Pancreas (tissue), 10 donors: ENCODE results near the gene STT3B. TPM values are rescaled to one million over a fixed set of nuclear protein-coding genes. Genes with fewer than 3 reads are reported as not detected.
A peak's percentile ranks its signal among the peaks of the same experiment; 100 is the strongest.

Experiments used
- ATAC-seq, 4 donors: fragments of 200-7000 bp; cut with Tn5 transposase; one replicate each; pipeline versions ENCODE4 v1.8.0 to v1.9.1; 2020; ENCODE audit warnings: mild to moderate bottlenecking in 4 of 4, moderate library complexity in 4 of 4
- DNase-seq, 6 donors: peaks; one replicate each; pipeline ENCODE4 v3.0.0-alpha.2; 2020
- FAIRE-seq: peaks from 2 replicates; lab custom pipeline; 2012; peaks lifted over from hg19 to GRCh38; lab: Jason Lieb, UNC
- H3K27ac ChIP-seq, 4 donors: fragments of 200-600 bp; sonication (generic); 1 replicate in 3 of 4; 2 replicates in 1 of 4; pipeline versions ENCODE4 v1.5.0 to v1.8.0; 2020
- H3K27me3 ChIP-seq, 4 donors: fragments of 200-600 bp; one replicate each; pipeline ENCODE4 v1.8.0; 2021
- H3K36me3 ChIP-seq, 3 donors: fragments of 200-600 bp; sonication (generic) in 1 of 3; one replicate each; pipeline versions ENCODE4 v1.5.0 to v1.8.0; 2020 to 2021
- H3K4me1 ChIP-seq, 3 donors: fragments of 200-600 bp; one replicate each; pipeline ENCODE4 v1.8.0; 2021
- H3K4me3 ChIP-seq, 4 donors: fragments of 200-600 bp; sonication (generic) in 2 of 4; one replicate each; pipeline versions ENCODE4 v1.5.0 to v1.8.0; 2020 to 2021
- H3K9me3 ChIP-seq, 4 donors: fragments of 200-600 bp; one replicate each; pipeline ENCODE4 v1.8.0; 2021
- WGBS, 2 donors: extraction: QIAGEN DNeasy Blood & Tissue Kit; methylation state at CpG; one replicate each; pipeline ENCODE4 v1.1.7; 2013; 5-methylcytosine and 5-hydroxymethylcytosine counted together
- intact Hi-C, 3 donors: fragments of 100-400 bp; cut with DNase I; formaldehyde crosslinking; loops; one replicate each; pipeline versions ENCODE4 v1.11.1 to v1.14.2; 2022
- polyA plus RNA-seq, 2 donors: library from polyadenylated mRNA; stranded (reverse); fragments of 200-250 nt; gene quantifications; one replicate each; pipeline ENCODE4 v1.2.3, GENCODE V29; 2013
- total RNA-seq, 6 donors: library from RNA; stranded (reverse); fragmentation: NEBNext Ultra II Directional in 4 of 6; extraction: Animal tissue kit (Norgen Biotek cat#: 25700) in 4 of 6; gene quantifications; one replicate each; pipeline versions ENCODE4 v1.2.1 to v1.2.4, GENCODE V29; 2021 to 2023
- TF ChIP-seq, protein P1 (sequence below), 4 donors: fragments of 200-600 bp; sonication (generic) in 3 of 4; IDR thresholded peaks; one replicate each; pipeline versions ENCODE4 v1.5.0 to v1.8.0; 2021; ENCODE audit warnings: antibody characterized with exemption in 4 of 4
- donor health status: healthy with polysubstance abuse.
- donor health status: DM: no; HTN: no; CAD: no; lungs with moderate emphysema.
- donor health status: DM: no; HTN: no; CAD: no.
- donor health status: control.
- donor health status: control.
- donor health status: Bipolar disorder and iron deficiency.
- donor health status: DM: yes; HTN: yes; CAD: no.
- donor health status: DM: no; HTN: no; CAD: no.
- donor health status: DM: no; HTN: no; CAD: no.
- donor health status: DM: yes; HTN: yes; CAD: no.

The STT3B gene
- total and polyA plus RNA-seq, 8 donors: 23.7 to 61.9 (median 51.0) TPM

DNA sequence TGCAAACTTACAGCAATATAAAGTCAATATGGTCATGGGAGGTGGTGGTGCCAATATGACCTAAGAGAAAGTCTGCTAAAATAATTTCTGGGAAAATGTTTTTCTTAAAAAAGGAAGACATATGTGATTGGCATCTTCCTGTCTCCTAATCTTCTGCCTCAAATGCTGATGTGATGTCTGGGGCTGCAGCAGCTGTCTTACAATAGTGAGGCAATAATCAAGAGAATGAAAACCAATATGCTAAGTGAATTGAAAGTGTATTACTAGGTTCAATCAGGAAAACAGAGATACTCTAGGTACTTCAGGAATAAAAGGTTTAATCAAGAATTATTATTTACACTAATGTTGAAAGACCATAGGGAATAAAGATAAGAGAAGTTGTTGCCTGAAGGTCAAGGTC is 7.2 kb upstream of the STT3B start:
- no peaks in the 10 kb centered on the region for H3K9me3 ChIP-seq
- no peak for DNase-seq
- intact Hi-C loops: no loop called here
- TF ChIP-seq, protein P1, sequence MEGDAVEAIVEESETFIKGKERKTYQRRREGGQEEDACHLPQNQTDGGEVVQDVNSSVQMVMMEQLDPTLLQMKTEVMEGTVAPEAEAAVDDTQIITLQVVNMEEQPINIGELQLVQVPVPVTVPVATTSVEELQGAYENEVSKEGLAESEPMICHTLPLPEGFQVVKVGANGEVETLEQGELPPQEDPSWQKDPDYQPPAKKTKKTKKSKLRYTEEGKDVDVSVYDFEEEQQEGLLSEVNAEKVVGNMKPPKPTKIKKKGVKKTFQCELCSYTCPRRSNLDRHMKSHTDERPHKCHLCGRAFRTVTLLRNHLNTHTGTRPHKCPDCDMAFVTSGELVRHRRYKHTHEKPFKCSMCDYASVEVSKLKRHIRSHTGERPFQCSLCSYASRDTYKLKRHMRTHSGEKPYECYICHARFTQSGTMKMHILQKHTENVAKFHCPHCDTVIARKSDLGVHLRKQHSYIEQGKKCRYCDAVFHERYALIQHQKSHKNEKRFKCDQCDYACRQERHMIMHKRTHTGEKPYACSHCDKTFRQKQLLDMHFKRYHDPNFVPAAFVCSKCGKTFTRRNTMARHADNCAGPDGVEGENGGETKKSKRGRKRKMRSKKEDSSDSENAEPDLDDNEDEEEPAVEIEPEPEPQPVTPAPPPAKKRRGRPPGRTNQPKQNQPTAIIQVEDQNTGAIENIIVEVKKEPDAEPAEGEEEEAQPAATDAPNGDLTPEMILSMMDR (IDR thresholded peaks at IDR 0.05): no peak
- H3K36me3 ChIP-seq: no peaks in the 10 kb centered on the region
- FAIRE-seq: no peak
- no peaks in the 10 kb centered on the region for H3K27me3 ChIP-seq
- ATAC-seq: no peak
- no peak overlapping the region for H3K27ac ChIP-seq
- no peak overlapping the region for H3K4me3 ChIP-seq
- H3K4me1 ChIP-seq: peaks cover 0 to 3% (median 0%) of the 10 kb centered on the region in 3 donors

DNA sequence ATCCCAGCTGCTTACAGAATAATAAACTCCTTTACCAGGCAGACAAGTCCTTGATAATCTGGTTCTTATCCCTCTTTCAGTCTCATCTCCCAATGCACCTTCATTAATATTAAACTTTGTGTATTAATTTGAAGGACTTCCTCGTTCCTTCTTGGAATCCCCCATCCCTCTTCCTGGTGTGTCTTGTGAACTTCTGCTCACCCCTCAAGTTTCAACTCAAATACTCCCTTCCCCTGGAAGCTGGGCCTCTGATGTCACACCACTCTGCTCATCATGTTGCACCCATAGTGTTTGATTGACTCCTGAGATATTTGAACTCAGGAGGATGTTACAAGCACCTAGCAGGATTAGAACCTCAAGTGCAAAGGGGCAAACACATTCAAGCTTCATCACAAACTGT is 3.3 kb upstream of the STT3B start:
- Histone ChIP-seq H3K27me3 (no peaks in the 10 kb centered on the region), H3K27ac (no peak overlapping the region), H3K36me3 (no peaks in the 10 kb centered on the region), H3K9me3 (no peaks in the 10 kb centered on the region), H3K4me1 (peaks cover 0 to 11% (median 0%) of the 10 kb centered on the region in 3 donors), H3K4me3 (no peak overlapping the region)
- FAIRE-seq: no peak
- TF ChIP-seq, protein P1 (IDR thresholded peaks at IDR 0.05): no peak
- intact Hi-C loops: no loop called here
- WGBS, 2 donors: 0 to 22% methylated on average over 1 of the region's 1 CpG
- no peak for DNase-seq
- ATAC-seq: no peak

DNA sequence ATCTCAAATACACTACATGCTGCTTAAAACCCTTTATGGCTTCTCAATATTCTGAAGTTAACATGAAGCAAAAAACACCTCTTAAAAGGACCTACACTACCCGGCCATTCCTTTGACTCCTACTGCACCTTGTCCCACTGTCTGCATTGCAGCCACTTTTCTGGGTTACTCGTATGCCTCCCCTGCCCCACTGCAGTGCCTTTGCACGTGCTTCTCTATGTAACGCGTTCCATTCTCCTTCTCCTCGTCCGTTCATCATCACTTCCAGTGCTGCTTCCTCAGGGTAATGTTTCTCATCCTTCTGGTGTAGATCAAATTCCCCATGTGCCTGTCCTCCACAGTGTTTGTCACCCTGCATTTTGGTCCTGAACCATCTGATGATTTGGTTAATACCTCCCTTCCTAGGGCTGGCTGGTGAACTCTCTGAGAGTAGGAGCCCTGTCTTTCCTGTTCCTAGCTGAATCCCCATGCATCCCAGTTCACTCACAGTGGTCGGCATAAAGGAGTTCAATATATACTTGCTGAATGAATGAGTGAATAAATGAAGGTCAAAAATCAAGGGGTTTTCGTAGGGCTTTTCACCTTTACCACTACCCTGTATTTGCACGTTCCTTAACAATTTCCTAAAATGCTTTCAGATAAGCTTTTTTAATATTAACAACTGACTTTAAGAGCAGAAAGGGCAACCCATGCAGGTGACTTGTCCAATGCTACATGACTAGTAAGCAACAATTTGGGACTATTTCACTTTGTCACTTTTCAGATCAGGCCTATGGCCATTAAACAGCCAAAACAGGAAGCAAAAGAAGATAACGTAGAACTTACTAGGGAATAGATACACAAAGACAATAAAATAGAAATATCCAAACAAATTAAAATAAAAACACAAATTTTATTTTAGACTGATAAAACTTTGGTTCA is 2.4 kb upstream of the STT3B start:
- TF ChIP-seq, protein P1 (IDR thresholded peaks at IDR 0.05): no peak
- Histone ChIP-seq H3K27ac (no peak overlapping the region), H3K4me1 (peaks cover 0 to 20% (median 6%) of the 10 kb centered on the region in 3 donors), H3K36me3 (no peaks in the 10 kb centered on the region), H3K9me3 (no peaks in the 10 kb centered on the region), H3K4me3 (peak overlapping the region in 3 of 4 donors; percentile 86 to 91 (median 87)), H3K27me3 (no peaks in the 10 kb centered on the region)
- ATAC-seq: no peak
- FAIRE-seq: no peak
- intact Hi-C loops: no loop called here
- DNase-seq: no peak
- WGBS, 2 donors: 84 to 88% methylated on average over 11 of the region's 11 CpGs

DNA sequence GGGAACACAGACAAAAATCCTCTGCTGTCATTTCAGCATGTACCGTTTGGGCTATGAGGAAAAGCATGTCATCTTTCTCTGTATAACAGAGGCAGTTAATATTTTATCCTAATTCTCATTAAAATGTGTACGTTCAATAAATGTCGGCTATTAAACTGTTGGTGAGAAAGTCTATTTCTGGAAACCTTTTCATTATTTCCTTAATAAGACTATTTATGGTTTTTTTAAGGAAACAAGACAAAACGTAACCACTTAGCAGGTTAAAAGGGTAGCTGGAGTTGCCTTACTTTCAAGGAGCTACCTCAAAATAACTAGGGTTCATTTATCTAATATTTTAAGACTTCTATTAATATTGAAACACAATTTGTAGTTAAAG is 1.8 kb upstream of the STT3B start:
- intact Hi-C loops: no loop called here
- peak overlapping the region in 3 of 4 donors; percentile 88 to 98 (median 98) for H3K27ac ChIP-seq
- no peak for ATAC-seq
- no peaks in the 10 kb centered on the region for H3K27me3 ChIP-seq
- DNase-seq: no peak
- peaks cover 4 to 26% (median 13%) of the 10 kb centered on the region in 3 donors for H3K4me1 ChIP-seq
- H3K4me3 ChIP-seq: peak overlapping the region; percentile 30 to 91 (median 86)
- no peak for FAIRE-seq
- TF ChIP-seq, protein P1 (IDR thresholded peaks at IDR 0.05): no peak
- H3K9me3 ChIP-seq: no peaks in the 10 kb centered on the region
- H3K36me3 ChIP-seq: no peaks in the 10 kb centered on the region
- 12 to 14% methylated on average over 4 of the region's 4 CpGs for WGBS, 2 donors
